HepG2 (cell line): ENCODE data around the gene PRPSAP1. TPM values are rescaled to one million over a fixed set of nuclear protein-coding genes. Genes with fewer than 3 reads are reported as not detected.

Experiments
- ATF4 ChIP-seq, 2 experiments: fragments of 450-650 bp in 1 of 2; sonication (generic) in 1 of 2; formaldehyde crosslinking; IDR thresholded peaks; 2 replicates each; pipeline versions ENCODE4 v1.5.0 to v1.8.0; 2020 to 2022; ENCODE audit warnings: mild to moderate bottlenecking in 1 of 2, missing genetic modification reagents in 1 of 2
- ERF ChIP-seq: IDR thresholded peaks from 2 replicates; pipeline ENCODE4 v1.6.1; 2018; ENCODE audit warnings: missing biosample characterization, missing genetic modification reagents
- HNRNPLL ChIP-seq: fragments of 200-400 bp; formaldehyde crosslinking; IDR thresholded peaks from 2 replicates; pipeline ENCODE4 v1.6.1; 2017; ENCODE audit warnings: mild to moderate bottlenecking, low read depth, low read length; ENCODE audit not compliant: poor library complexity, severe bottlenecking
- JUND ChIP-seq: sonication (generic); formaldehyde crosslinking; IDR thresholded peaks from 2 replicates; pipeline ENCODE4 v1.8.0; 2022; ENCODE audit warnings: mild to moderate bottlenecking, missing genetic modification reagents
- KMT2A ChIP-seq: sonication (generic); formaldehyde crosslinking; IDR thresholded peaks from 2 replicates; pipeline ENCODE4 v1.4.0; 2020; ENCODE audit warnings: missing genetic modification reagents
- MAF1 ChIP-seq: sonication (generic); formaldehyde crosslinking; IDR thresholded peaks from 2 replicates; pipeline ENCODE4 v1.5.0; 2020; ENCODE audit warnings: missing genetic modification reagents, borderline replicate concordance
- NFE2 ChIP-seq: sonication (generic); formaldehyde crosslinking; IDR thresholded peaks from 2 replicates; pipeline ENCODE4 v1.4.0; 2020; ENCODE audit warnings: missing genetic modification reagents
- PHB2 ChIP-seq: fragments of 450-650 bp; IDR thresholded peaks from 2 replicates; pipeline ENCODE4 v1.6.1; 2018; ENCODE audit not compliant: partially characterized antibody
- RBFOX2 ChIP-seq: fragments of 200-400 bp; formaldehyde crosslinking; IDR thresholded peaks from 2 replicates; pipeline ENCODE4 v1.6.1; 2017; ENCODE audit warnings: low read depth, mild to moderate bottlenecking, low read length
- REXO4 ChIP-seq: sonication (generic); formaldehyde crosslinking; IDR thresholded peaks from 2 replicates; pipeline ENCODE4 v1.8.0; 2022; ENCODE audit warnings: missing genetic modification reagents, mild to moderate bottlenecking, borderline replicate concordance
- SKIL ChIP-seq: sonication (generic); formaldehyde crosslinking; IDR thresholded peaks from 2 replicates; pipeline ENCODE4 v1.8.0; 2022; ENCODE audit warnings: missing genetic modification reagents, mild to moderate bottlenecking, moderate library complexity, borderline replicate concordance
- SOX5 ChIP-seq: IDR thresholded peaks from 2 replicates; pipeline ENCODE4 v1.6.1; 2016; ENCODE audit warnings: borderline replicate concordance
- SRY ChIP-seq: sonication (generic); formaldehyde crosslinking; IDR thresholded peaks from 2 replicates; pipeline ENCODE4 v1.8.0; 2022; ENCODE audit warnings: mild to moderate bottlenecking, missing genetic modification reagents
- STAT5B ChIP-seq: sonication (generic); formaldehyde crosslinking; IDR thresholded peaks from 2 replicates; pipeline ENCODE4 v1.4.0; 2020; ENCODE audit warnings: missing genetic modification reagents
- TFDP2 ChIP-seq: sonication (generic); formaldehyde crosslinking; IDR thresholded peaks from 2 replicates; pipeline ENCODE4 v1.4.0; 2020; ENCODE audit warnings: missing genetic modification reagents
- ZFY ChIP-seq: sonication (generic); formaldehyde crosslinking; IDR thresholded peaks from 2 replicates; pipeline ENCODE4 v1.4.0; 2020; ENCODE audit warnings: missing genetic modification reagents
- ZKSCAN8 ChIP-seq: IDR thresholded peaks from 2 replicates; pipeline ENCODE4 v1.6.1; 2016; ENCODE audit warnings: borderline replicate concordance, missing genetic modification reagents, missing compliant biosample characterization
- ZNF205 ChIP-seq: IDR thresholded peaks from 2 replicates; pipeline ENCODE4 v1.6.1; 2018; ENCODE audit warnings: missing biosample characterization, missing genetic modification reagents
- ZNF446 ChIP-seq: sonication (generic); formaldehyde crosslinking; IDR thresholded peaks from 2 replicates; pipeline ENCODE4 v1.5.0; 2020; ENCODE audit warnings: mild to moderate bottlenecking, missing genetic modification reagents
- ZNF510 ChIP-seq: sonication (generic); formaldehyde crosslinking; IDR thresholded peaks from 2 replicates; pipeline ENCODE4 v1.4.0; 2020; ENCODE audit warnings: low read depth, mild to moderate bottlenecking, missing genetic modification reagents
- ZNF547 ChIP-seq: sonication (generic); formaldehyde crosslinking; IDR thresholded peaks from 2 replicates; pipeline ENCODE4 v1.5.1; 2020; ENCODE audit warnings: mild to moderate bottlenecking, missing genetic modification reagents
- ZNF558 ChIP-seq: sonication (generic); formaldehyde crosslinking; IDR thresholded peaks from 2 replicates; pipeline ENCODE4 v1.9.0; 2022; ENCODE audit warnings: mild to moderate bottlenecking, missing genetic modification reagents, borderline replicate concordance
- ZNF563 ChIP-seq: sonication (generic); formaldehyde crosslinking; IDR thresholded peaks from 2 replicates; pipeline ENCODE4 v1.8.0; 2022; ENCODE audit warnings: mild to moderate bottlenecking, moderate library complexity, missing genetic modification reagents
- ZNF597 ChIP-seq: sonication (generic); formaldehyde crosslinking; IDR thresholded peaks from 2 replicates; pipeline ENCODE4 v1.5.0; 2020; ENCODE audit warnings: missing genetic modification reagents
- ZNF644 ChIP-seq: IDR thresholded peaks from 2 replicates; pipeline ENCODE4 v1.6.1; 2016; ENCODE audit warnings: low read depth
- polyA plus RNA-seq, 8 experiments: library from polyadenylated mRNA; depleted of rRNA in 3 of 8; stranded (reverse) in 7 of 8; unstranded in 1 of 8; fragments of >200 nt; fragmentation: Illumina TruSeq in 4 of 8; extraction: Trizol in 4 of 8; gene quantifications; 2 replicates each; pipeline versions ENCODE4 v1.2.1 to v1.2.3, GENCODE V29; 2011 to 2016; ENCODE audit warnings: low read depth in 4 of 8, missing spikeins in 1 of 8, mixed read lengths in 1 of 8; ENCODE audit not compliant: insufficient read depth in 1 of 8
- total RNA-seq, 5 experiments: library from RNA; depleted of rRNA; stranded (reverse); fragments of >200 nt; fragmentation: Illumina TruSeq; extraction: Trizol; gene quantifications; 2 replicates each; pipeline ENCODE4 v1.2.3, GENCODE V29; 2016; ENCODE audit warnings: low read depth in 1 of 5

The PRPSAP1 gene
- total and polyA plus RNA-seq, 2 of the 13 experiments (the other 11 are each of a cell fraction or from before 2014, with no cell fraction given): 91.1 to 314 TPM

GRCh38 chr17:76381633-76382350 is 28.1 kb upstream of the PRPSAP1 start (continued):
- TF ChIP-seq ZNF547 (CRISPR knock-in tag) (no peak), ATF4 (CRISPR knock-in tag; IDR thresholded peaks at IDR 0.05) (peak in 1 of 2 experiments; percentile 57; a peak in 1 of 4 replicates), ZNF446 (CRISPR knock-in tag) (no peak; the same call in 1 of the 2 replicates), SOX5 (no peak), ZNF563 (CRISPR knock-in tag) (no peak), PHB2 (no peak), TFDP2 (CRISPR knock-in tag) (no peak), SKIL (CRISPR knock-in tag) (no peak), ZNF597 (CRISPR knock-in tag) (no peak), ZNF644 (peak; percentile 8; the same call in 1 of the 2 replicates), ZNF558 (CRISPR knock-in tag) (no peak; the same call in 1 of the 2 replicates), REXO4 (CRISPR knock-in tag) (no peak), MAF1 (CRISPR knock-in tag) (no peak), ZFY (CRISPR knock-in tag) (no peak; the same call in 1 of the 2 replicates), NFE2 (no peak), ZKSCAN8 (CRISPR knock-in tag) (no peak), HNRNPLL (no peak), ERF (CRISPR knock-in tag) (no peak; the same call in 1 of the 2 replicates), ZNF510 (CRISPR knock-in tag) (peak; percentile 59; the same call in 1 of the 2 replicates), RBFOX2 (no peak), ZNF205 (CRISPR knock-in tag) (no peak; the same call in 1 of the 2 replicates), KMT2A (CRISPR knock-in tag) (no peak), JUND (CRISPR knock-in tag) (no peak), SRY (CRISPR knock-in tag) (no peak), STAT5B (CRISPR knock-in tag) (no peak)
